Activated T-cell treated with anti-CD3 and anti-CD28 coated beads, Interleukin-2, amount 50 U/mL, for 1 hour (primary cell): ENCODE data around the gene RNMT.
"Not testable (repeated sequence)": the region's sequence is repeated elsewhere in the genome, so short reads cannot be mapped to it uniquely, and the experiment has no call there.

Experiments used
- DNase-seq: peaks from one replicate; pipeline ENCODE4 v3.0.0-alpha.2; 2020

The RNMT gene

GRCh38 chr18:13745696-13746095, 19.2 kb downstream of the RNMT start:
- no peak for DNase-seq

GRCh38 chr18:13746633-13747032, 20.2 kb downstream of the RNMT start:
- DNase-seq: no peak

DNA sequence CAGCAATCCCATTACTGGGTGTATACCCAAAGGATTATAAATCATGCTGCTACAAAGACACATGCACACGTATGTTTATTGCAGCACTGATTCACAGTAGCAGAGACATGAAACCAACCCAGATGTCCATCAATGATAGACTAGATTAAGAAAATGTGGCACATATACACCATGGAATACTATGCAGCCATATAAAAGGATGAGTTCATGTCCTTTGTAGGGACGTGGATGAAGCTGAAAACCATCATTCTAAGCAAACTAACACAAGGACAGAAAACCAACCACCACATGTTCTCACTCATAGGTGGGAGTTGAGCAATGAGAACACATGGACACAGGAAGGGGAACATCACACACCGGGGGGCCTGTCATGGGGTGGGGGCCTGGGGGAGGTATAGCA, 25.1 kb downstream of the RNMT start:
- DNase-seq: not testable (repeated sequence)

- no peak for DNase-seq
These were observed 29.8 kb downstream of the RNMT start for GRCh38 chr18:13756261-13756660.

- no peak for DNase-seq
These were observed 30.2 kb downstream of the RNMT start for GRCh38 chr18:13756671-13757070.

GRCh38 chr18:13758622-13759021, 32.1 kb downstream of the RNMT start:
- no peak for DNase-seq

- DNase-seq: no peak
These were observed 33.6 kb downstream of the RNMT start for GRCh38 chr18:13760047-13760446.

- no peak for DNase-seq
These were observed 36.4 kb downstream of the RNMT start for GRCh38 chr18:13762690-13763439.

DNA sequence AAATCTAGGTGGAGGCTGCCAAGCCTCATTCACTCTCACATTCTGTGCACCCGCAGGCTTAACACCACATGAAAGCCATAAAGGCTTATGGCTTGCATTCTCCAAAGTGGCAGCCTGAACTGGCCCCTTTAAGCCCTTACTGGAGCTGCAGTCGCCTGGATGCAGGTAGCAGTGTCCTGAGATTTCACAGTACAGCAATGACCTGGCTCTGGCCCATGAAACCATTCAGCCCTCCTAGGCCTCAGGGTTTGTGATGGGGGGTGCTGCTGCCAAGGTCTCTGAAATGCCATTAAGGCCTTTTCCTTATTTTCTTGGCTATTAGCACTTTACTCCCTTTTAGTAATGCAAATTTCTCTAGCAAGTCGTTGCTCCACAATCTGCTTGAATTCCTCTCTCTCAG, 48.6 kb downstream of the RNMT start:
- no peak for DNase-seq

DNA sequence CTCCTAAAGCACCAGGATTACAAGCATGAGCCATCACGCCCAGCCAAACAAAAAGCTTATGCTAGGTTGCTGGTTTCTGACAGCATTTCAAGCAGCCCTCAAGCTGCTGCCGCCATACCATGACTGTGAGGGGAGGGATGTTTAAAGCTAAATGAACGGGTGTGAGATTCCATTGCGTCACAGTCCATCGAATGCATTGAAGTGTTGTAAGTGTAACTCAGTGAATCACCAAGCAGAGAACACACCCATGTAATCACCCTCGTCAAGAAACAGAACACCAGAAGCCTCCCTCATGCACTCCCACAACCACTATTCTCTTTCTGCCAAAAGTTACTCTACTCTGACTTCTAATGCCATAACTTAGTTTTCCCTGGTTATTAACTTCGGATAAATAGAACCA, 64.7 kb downstream of the RNMT start:
- no peak for DNase-seq

- DNase-seq: no peak
These were observed 67.3 kb downstream of the RNMT start for GRCh38 chr18:13793819-13794218.

DNA sequence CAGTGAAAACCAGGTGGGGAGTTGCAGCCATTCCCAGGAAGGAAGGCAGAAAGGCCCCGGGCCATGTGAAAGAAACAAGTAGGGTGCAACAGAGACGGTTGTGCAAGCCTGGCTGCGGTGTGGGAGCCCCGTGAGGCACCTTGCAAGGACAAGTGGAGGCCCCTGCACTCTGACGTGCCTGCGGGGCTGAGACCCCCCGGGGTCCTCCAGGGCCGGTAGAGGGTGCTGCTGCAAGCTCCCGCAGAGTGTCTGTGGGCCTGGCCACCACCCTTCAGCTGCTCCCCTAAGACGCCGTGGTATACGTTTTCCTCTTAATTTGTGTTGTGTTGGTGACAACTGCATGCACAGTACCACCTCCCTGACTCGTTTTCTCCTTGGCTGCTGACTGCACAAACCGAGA, 70.0 kb downstream of the RNMT start:
- no peak for DNase-seq

DNA sequence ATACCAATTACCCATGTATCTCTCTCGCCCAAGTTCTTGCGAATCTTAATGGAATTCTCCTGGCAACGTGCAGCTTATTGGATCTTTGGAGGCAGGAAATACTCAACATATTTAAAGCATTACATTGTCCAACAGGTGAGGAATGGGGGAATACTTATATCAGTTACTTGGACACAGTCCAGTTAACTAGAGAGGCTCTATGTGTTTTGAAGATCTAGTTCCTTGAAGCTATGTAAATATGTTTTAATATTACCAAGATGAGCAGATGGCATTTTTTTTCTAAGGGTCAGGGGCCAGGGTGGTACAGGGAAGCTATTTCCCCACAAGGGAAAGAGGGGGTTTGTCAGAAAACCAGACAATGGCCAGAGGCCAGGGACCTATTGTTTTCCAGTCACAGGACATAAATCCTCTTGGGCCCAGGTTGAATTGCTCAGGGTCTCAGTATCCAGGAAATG, 70.7 kb downstream of the RNMT start:
- DNase-seq: no peak

- no peak for DNase-seq
These were observed 72.9 kb downstream of the RNMT start for GRCh38 chr18:13799396-13799795.

DNA sequence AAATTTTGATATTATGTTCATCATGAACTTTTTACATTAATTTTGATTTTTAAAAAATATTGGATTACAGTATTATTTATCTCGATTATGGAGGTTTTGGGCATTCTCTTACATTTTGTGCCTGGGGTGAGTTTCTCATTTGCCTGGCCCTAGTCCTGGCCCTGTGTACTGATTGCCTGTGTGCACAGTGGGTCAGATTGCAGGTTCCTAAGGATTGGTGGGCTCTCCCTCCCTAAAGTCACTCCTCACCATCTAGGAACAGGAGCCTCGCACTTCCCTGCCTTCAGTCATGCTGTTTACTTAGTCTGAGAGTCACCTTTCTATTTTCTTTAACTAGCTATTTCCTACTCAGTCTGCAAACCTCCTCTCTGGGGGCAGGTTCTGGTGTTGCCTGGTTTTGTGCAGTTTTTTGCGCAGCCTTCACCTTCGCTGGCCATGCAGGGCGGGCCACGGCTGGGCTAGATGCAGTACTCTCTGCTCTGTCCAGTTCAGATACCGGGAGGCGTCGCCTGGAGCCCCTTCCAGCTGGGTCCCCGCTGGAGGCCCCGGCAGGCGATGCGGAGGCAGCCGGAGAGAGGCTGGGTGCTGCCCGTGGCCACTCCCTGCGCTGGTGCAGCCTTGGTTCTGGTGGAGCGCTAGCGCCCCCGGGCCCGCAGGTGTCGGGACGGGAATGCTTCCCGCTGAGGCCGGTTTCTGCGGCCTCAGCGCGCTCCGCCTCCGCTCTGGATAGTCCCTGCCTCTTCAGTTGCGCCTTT, 74.2 kb downstream of the RNMT start:
- peak; percentile 43 for DNase-seq

DNA sequence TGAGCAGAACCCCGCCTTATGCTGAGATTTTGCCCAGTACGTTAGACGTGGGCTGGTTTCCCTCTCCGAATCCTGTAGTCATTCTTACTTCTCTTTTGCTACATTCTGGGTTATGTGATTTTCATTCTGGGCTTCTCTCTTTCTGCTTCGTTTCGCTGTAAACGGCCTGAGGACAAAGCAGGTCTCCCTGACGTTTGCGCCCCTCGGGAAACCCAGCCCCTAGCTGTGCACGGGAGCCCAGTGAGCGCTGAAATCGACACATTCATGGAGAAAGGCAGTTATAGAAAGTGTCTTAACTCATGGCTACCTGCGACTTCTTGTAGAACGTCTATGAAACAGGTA, 74.8 kb downstream of the RNMT start:
- no peak for DNase-seq

DNA sequence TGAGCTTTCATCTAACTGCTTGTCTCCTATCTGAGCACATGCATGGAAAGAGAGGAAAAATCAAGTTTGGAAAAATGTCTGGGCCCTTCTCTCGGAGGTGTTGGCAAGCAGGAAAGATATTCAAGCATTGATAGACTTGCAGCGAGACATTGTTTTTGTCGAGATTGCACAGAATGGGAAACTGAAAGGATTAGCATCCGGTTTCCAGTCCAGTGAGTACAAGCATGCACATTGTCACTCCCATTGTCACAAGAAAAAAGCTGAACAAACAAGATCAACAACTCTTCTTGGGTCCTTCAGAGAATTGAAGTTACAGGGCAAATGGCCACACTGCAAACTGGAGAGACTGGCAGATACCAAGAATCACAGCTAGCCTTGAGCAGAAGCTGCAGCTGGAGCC, 77.8 kb downstream of the RNMT start:
- no peak for DNase-seq

- no peak for DNase-seq
These were observed 82.0 kb downstream of the RNMT start for GRCh38 chr18:13808294-13809042.

DNA sequence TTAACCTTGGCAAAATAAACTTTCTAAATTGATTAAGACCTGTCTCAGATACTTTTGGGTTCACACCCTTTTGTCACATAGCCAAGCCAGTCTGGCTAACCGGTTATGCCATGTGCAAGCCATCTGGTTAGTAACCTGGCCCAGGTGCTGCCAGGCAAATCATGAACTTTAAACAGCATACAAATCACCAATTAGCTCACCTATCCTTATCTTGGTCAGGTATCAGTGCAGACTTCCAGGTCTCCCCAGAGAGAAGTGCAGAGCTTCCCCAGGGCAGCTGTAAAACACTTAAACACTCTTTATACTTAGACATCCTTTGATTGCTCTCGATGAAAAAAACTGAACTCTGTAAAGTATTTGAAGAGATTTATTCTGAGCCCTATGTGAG, 82.6 kb downstream of the RNMT start:
- no peak for DNase-seq

DNA sequence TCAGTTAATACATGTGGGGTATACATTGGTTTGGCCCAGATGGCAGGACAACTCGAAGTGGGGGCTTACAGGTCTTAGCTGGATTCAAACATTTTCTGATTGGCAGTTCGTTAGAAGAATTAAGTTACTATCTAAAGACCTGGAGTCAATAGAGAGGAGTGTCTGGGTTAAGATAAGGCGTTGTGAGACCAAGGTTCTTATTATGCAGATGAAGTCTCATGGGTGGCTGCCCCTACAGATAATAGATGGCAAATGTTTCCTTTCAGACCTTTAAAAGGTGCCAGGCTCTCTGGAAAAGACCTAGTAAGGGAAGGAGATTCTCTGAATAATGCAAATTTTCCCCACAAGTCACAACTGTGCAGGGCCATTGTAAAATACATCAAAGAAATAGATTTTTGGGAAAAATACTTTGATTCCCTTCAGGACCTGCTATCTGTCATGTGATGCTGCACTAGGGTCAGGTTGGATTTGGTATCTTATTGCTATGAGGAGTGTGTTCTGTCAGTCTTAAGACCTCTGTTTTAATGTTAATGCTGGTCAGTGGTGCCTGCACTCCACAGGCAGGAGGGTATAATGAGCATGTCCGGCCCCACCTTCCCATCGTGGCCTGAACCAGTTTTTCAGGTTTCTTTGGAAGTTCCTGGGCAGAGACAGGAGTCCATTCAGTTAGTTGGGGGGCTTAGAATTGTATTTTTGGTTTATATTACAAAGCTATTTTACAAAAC, 83.2 kb downstream of the RNMT start:
- DNase-seq: no peak

GRCh38 chr18:13810950-13811485, 84.5 kb downstream of the RNMT start:
- no peak for DNase-seq

- DNase-seq: no peak
These were observed 85.5 kb downstream of the RNMT start for GRCh38 chr18:13811993-13812392.

GRCh38 chr18:13813271-13813849, 86.9 kb downstream of the RNMT start:
- DNase-seq: peak; percentile 61
